PC-9 (cell line): ENCODE measurements around the gene IPPK.

Experiments used
- EZH2 ChIP-seq: fragments of 200-600 bp; sonication (generic); IDR thresholded peaks from 2 replicates; pipeline ENCODE4 v1.8.0; 2017; ENCODE audit warnings: antibody characterized with exemption, low read depth
- TF ChIP-seq, protein P1 (sequence below): fragments of 200-600 bp; sonication (generic); conservative IDR thresholded peaks from 2 replicates; pipeline ENCODE4 v1.6.1; 2017; ENCODE audit warnings: mixed run types, antibody characterized with exemption, mild to moderate bottlenecking, moderate library complexity

DNA sequence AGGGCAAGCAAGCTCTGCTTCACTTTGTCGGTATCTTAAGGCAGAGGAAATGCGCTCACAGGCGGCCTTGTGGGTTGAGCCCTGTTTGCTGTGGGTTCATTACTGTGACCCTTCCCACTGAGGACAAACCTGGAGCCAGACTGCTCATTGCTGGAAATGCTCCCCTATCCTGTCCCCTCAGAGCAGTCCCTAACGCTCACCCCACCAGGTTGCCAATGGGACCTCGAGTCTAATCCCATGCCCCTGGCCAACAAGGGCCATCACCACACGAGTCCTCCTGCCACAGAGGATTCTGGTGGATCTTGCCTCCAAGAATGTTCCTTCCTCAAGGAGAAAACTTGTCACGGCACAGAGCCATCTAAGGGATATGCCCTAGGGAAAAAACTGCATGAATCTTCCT, 14.6 kb downstream of the IPPK start:
- TF ChIP-seq, protein P1, sequence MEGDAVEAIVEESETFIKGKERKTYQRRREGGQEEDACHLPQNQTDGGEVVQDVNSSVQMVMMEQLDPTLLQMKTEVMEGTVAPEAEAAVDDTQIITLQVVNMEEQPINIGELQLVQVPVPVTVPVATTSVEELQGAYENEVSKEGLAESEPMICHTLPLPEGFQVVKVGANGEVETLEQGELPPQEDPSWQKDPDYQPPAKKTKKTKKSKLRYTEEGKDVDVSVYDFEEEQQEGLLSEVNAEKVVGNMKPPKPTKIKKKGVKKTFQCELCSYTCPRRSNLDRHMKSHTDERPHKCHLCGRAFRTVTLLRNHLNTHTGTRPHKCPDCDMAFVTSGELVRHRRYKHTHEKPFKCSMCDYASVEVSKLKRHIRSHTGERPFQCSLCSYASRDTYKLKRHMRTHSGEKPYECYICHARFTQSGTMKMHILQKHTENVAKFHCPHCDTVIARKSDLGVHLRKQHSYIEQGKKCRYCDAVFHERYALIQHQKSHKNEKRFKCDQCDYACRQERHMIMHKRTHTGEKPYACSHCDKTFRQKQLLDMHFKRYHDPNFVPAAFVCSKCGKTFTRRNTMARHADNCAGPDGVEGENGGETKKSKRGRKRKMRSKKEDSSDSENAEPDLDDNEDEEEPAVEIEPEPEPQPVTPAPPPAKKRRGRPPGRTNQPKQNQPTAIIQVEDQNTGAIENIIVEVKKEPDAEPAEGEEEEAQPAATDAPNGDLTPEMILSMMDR = no peak
- no peak for TF ChIP-seq EZH2
